HG02852 (cell line): ENCODE results near the gene EXOC8.

Source experiments
- ATAC-seq: cut with Tn5 transposase; IDR thresholded peaks from one replicate; pipeline ENCODE4 v1.9.1; 2021; ENCODE audit warnings: mild to moderate bottlenecking, moderate library complexity; ENCODE audit not compliant: unreplicated experiment

EXOC8 gene, protein sequence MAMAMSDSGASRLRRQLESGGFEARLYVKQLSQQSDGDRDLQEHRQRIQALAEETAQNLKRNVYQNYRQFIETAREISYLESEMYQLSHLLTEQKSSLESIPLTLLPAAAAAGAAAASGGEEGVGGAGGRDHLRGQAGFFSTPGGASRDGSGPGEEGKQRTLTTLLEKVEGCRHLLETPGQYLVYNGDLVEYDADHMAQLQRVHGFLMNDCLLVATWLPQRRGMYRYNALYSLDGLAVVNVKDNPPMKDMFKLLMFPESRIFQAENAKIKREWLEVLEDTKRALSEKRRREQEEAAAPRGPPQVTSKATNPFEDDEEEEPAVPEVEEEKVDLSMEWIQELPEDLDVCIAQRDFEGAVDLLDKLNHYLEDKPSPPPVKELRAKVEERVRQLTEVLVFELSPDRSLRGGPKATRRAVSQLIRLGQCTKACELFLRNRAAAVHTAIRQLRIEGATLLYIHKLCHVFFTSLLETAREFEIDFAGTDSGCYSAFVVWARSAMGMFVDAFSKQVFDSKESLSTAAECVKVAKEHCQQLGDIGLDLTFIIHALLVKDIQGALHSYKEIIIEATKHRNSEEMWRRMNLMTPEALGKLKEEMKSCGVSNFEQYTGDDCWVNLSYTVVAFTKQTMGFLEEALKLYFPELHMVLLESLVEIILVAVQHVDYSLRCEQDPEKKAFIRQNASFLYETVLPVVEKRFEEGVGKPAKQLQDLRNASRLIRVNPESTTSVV

DNA sequence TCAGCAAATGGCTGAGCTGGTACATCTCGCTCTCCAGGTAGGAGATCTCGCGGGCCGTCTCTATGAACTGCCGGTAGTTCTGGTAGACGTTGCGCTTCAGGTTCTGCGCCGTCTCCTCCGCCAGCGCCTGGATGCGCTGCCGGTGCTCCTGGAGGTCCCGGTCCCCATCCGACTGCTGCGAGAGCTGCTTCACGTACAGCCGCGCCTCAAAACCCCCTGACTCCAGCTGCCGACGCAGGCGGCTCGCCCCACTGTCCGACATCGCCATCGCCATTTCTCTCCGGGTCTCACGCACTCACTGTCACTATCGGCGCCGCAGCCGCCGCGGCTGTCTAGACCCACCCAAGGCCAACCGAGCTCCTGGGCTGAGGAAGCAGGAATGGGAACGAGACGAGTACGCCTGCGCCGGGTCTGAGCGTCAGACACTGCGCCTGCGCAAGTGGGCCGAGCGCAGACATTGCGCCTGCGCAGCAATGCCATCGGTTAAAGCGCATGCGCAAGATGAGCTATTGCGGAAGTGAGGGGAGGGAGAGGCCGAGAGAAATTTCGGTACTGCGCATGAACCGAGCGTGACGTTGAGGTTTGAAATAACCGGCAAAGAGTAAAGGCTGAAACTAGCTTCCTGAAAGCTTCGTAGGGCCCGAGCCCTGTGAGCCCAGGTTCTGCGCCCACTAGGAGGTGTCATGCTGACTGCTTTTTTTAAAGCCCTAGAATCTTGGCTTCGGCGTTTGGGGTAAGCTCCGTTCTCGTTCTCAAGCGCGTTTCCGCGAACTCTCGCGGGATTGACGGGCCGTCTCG lies at the start of gene EXOC8:
TSS of gene EXOC8 (minus strand) at position 381 of the 798 bp plus-strand sequence. CDS start at position 274, 107 bp downstream.
- peak; percentile 68 for ATAC-seq

DNA sequence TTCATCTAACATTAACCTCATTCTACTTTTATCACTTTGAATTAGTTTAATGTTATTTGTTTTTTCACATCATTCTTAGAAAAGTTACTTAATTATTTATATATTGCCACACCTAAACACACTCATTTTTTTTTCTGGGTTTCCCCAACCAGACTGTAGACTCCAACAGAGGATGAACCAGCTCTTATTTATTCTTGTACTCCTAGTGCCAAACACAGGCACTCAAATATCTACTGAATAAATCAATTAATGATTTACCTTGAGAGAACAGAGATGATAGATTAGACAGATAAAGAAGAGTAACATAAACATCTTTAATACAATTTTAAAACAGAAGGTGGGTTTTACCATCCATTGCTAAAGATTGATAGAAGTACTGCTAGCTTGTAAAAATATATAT lies 48.8 kb upstream of the EXOC8 start:
- ATAC-seq, result no peak

DNA sequence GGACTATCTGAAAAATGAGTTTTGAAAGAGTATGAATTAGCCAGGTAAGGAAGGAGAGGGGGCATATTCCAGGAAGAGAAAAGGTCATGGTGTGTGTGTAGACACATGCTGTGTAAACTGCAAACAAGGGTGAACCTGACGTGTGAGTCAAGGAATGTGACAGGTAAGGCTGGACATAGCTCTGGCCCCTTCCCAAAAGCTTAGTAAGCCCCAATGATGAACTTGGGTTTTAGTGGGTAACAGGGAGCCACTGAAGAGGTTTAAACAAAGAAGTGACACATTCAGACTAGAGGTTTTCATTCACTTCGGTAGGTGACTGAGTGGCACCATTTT lies 47.7 kb upstream of the EXOC8 start:
- ATAC-seq, result no peak

DNA sequence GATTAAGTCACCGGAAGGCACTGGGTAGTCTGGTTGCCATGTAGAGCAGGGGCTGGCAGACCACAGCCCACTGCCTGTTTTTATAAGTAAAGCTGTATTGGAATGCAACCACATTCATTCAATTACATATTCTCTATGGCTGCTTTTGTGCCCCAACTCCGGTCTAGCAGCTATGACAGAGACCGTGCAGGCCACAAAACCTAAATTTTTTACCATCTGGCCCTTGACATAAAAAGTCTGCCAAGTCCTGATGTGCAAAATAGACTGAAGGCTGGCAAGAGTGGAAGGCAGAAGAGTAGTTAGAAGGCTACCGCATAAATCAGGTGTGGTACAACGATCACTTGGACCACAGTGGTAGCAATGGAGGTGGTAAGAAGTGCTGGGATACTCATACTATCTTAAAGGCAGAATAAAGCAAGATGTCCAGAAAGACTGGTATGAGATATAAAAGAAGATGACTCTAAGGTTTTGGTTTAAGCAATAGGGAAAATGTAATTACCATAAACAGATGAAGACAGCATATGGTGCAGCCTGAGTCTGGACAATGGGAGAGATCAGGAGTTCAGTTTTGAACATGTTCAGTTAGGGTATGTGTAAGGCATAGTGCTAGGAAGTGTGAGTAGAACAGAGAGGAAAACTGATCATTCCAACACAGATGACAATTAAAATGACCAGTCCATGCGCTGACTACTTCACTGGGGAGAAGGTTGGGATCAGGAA lies 47.2 kb upstream of the EXOC8 start:
- no peak for ATAC-seq

DNA sequence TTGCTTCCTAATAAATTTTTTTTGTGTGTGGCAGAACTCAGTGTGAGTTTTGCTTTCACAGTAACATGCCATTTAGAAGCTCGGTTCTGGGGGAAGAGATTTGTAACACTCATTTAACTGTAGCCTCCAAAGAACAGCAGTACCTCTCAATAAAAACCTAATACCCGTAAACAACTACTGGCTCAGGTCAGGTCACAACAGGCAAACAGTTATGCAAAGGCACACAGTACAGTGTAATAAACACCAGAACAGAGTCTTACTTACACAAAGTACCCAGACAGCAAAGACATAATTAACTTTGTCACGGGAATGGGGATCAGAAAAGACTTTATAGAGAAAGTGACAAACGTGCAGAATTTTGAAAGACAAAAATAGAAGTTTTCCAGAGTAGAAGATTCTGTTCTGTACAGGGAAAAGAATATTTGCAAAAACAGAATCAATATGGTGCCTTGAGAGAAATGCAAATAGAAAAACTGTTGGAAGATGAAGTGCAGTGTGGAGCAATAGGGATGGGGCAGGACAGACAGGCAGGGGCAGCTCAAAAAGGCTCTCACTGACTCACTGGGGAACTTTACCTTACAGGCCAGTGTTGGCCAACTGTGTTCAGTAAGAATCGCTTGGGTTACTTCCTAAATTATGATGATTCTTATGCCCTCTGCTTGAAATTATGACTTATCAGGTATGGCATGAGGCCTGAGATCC lies 45.7 kb upstream of the EXOC8 start:
- ATAC-seq, result no peak

DNA sequence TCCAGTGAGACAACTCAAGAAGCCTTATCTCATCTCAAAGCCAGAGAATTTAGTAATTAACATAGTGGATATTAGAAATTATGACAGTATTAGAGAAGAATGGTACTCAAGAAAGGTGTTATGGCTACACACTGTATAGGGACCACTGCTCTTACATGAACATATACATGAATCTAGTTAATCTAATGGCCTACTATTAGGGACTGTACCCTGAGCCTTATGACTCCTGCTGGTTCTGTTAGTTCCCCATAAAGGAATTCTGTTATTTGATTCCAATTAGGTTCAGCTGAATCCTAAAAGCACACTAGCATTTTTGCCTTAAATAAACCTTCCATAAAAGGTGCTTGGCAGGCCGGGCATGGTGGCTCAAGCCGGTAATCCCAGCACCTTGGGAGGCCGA lies 44.8 kb upstream of the EXOC8 start:
- ATAC-seq, result no peak

DNA sequence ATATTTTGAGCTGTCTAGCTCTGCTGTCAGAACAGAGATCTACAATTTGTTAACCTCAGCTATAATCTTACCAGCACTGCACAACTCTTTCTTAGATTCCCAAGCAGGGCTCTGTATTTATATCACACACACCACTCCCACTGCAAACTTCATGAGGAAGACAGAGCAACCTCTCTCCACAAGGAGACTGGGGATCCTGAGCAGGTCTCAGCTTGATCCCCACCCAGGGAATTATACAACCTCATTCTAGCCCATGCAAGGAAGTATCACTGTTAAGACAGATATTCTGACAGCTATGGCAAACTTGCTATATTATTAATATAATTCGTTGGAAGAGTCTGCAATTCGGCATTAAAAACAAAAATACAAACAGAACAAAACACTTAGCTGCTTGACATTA lies 44.1 kb upstream of the EXOC8 start:
- ATAC-seq, result no peak

DNA sequence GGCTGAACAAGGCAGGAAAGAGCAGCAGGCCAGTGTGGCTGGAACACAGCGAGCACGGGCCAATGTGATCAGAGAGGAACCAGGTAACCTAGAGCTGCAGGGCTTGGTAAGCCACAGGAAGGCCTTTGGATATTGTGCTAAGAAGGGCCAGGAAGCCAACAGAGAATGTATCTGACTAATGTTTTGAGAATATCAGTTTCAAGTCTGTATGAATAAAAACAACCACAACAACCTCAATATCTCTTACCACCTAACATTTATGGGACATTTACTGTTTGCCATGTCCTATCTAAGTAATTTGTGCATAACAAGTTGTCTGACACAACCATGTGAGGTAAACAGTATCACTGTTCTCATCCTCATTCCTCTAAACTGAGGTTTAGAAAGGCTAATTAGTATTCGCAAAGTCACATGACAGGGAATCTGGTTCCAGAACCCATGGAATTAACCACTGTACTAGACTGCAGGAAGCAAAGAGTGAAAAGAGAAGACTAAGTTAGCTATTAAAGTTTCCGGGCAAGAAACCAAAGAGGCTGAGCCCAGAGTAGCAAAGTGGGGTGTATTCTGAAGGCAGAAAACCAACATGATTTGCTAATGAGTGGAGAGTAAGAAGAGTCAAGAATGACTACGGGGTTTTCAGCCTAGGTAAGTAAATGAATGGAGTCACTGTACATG lies 39.4 kb upstream of the EXOC8 start:
- peak; percentile 64 for ATAC-seq

DNA sequence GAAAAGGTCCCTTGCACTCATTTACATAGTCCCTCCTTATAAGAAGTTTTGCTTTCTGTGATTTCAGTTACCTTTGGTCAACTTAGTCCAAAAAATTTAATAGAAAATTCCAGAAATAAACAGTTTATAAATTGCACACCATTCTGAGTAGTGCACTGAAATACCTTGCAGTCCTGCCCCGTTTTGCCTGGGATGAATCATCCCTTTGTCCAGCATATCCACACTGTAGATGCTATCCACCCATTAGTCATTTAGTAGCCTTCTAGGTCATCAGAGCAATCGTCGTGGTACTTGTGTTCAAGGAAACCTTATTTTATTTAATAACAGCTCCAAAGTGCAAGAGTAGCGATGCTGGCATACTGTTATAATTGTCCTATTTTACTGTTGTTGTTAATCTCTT lies 38.4 kb upstream of the EXOC8 start:
- no peak for ATAC-seq

DNA sequence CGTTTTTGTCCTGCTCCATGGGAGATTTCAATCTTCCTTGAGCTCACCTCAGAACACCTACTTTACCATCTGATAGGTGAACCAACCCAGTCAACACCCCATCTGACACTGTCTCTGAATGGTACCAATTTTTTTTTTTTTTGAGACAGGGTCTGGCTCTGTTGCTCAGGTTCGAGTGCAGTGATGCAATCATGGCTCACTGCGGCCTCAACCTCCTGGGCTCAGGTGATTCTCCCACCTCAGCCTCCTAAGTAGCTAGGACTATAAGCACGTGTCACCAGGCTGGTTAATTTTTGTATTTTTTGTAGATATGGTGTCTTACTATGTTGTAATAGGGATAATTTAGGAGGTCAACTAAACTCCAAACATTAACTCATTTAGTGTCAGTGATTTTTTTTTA lies 36.7 kb upstream of the EXOC8 start:
- no peak for ATAC-seq

DNA sequence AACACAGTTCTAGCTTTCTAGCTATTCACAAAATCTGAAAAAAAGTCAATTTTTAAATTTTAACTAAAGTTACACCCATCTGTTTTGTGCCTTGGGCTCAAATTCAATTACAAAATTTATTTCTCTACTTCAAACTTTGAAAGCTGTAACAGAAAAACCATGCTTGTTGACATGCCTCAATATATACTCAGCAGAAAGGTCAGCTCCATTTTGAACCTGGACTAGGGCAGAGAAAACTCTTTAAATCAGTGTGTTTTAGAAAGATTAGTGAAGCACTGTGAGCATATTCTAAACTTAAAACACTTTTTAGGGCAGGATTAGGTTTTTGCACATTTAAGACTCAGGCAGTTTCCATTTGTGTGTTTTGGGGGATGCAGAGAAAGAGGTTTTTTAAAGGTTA lies 34.8 kb upstream of the EXOC8 start:
- no peak for ATAC-seq

DNA sequence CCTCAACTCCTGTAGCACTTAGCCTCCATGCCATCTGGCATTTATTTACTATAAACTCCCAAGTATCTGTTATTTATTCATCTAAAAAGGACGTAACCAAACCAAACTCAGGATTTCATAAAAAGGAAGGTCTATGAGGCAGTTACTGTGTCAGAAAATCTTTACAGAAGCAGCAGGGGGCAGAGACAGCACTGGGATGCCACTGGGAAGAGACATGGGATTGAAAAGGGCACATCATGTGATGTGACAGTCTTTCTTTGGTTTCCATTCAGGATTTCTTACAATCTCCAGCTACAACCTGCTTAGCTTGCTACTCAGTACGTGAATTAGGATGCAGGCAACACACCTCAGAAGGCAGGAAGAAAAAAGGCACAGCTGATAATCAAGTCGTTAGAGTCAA lies 31.6 kb upstream of the EXOC8 start:
- ATAC-seq, result no peak

DNA sequence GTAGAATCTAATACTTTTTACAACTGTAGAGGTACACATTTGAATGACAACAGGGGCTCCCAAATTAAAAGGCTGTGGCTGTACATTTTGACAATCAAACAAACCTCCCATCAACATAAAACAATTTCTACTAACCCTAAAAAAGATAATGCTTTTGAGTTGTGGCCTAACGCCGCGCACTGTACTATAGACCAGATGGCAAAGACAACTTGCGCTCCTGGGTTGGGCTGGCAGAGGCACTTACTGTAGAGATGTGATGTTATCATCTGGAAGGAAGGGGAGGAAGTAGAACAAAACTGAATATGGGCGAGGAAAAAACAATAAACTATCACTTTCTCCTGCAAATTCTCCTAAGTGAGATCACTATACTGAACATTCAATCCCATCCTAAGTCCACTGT lies 26.5 kb upstream of the EXOC8 start:
- ATAC-seq, result no peak

DNA sequence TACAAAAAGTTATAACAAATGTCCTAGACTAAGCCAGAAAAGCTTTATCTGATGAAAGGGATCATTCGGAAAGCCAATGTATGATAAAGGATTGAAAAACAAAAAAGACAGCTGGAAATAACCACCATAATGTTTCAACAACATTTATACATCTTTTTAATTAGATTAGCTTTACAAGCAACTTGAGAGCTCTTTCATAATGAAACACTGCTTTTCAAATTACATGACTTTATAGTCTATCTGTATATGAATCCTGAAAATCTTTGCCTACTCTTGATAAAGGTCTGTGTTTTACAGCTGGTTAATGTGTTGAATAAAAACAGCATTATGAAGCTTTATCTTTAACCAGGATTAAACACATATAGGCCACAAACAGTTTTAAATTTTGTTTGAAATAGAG lies 26.0 kb upstream of the EXOC8 start:
- ATAC-seq, result no peak

DNA sequence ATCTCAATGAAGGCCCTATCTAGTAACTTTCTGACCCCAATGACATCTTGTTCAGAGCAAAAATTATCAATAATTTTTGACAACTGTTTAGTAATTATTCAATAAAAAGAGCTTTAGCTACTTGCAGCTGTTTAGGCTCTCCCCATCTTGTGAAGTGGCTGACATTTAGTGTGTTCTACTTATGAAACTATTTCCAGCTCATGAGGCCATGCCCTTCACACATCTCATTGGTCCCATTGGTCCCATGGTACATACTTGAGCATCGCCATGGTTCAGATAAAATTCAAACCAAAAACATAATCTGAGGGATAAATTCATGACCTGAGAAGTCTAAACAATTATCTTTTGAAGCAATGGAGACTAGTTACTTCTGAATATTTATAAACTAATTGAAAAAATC lies 24.7 kb upstream of the EXOC8 start:
- no peak for ATAC-seq

DNA sequence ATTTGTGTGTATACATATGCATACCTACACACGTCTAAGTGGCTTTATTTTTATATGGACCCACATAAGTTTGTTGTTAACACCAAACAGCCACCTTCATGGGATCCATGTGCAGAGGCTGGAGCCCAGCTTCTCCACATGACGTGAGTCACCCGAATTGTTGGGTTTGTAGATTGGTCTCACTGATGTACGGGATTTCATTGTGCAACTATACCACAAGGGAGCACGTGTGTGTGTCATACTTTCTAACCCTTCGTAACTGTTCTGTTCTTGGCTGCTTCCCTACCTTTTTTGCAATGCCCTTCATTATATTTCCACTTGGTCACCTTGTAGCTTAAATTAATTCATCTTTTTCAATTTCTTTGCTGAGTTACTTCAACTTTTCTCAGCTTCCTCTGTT lies 21.5 kb upstream of the EXOC8 start:
- ATAC-seq, result no peak

DNA sequence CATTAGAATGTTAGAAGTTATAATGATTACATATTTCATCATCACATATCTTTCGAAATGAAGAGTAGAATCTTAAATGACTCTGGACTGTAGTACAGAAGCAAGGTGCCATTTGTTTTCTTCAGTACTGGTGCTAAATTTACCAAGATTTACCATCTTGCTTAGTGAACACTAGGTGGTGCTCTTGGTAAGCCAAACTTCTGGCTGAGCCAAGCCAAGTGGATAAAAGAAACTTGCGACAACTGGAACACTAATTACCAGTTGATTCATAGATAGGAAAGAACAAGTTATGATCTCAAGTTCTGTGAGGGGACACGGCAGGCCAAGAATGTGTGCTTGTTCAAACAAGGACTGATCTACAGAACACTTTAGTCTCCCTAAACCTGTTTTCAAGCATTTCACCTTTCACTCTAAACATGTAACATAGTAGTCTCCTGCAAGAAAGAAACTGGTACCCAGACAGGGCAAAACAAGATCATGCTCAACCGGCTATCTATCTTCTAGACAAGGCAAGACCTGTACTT lies 20.2 kb upstream of the EXOC8 start:
- ATAC-seq, result peak; percentile 87

DNA sequence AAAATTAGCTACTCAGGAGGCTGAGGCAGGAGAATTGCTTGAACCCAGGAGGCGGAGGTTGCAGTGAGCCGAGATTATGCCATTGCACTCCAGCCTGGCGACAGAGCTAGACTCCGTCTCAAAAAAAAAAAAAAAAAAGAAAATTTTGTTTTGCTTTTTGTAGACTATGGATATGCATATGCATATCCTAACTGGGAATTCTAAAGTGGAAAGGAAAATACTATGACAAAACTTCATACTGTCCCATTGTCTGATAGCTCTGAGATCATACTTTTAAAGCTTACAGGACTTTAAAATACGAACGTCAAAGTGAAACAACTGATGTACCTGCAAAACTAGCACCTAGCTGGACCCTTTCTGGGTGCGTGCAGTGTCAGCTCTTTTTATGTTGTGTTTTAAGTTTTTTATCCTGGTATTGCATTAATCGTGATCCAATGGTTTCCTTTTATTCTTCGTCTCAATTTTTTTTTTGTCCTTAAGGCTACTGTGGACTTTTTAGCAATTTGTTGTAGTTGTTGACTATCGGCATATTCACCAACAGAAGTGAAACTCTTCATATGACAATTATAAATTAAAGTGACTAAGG lies 19.6 kb upstream of the EXOC8 start:
- no peak for ATAC-seq

DNA sequence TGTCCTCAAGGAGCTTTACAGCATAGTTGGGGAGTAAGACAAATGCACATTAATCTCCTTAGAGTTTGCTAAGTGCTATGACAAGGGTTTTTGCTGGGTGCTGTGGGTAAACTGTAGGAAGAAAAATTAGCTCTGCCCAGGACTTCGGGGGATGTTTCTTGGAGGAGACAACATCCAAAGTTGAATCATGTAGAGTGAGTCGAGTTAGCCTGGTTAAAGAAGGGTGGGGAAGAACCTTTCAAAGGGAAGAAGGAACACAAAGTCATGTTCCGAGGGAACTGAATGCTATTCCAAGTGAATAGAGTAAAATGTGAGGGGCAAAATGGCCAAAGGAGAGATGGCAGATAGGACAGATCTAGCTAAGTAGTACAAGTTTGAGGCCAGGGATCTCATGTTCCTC lies 17.5 kb upstream of the EXOC8 start:
- no peak for ATAC-seq
